Kidney tubule cell (primary cell): ENCODE measurements around the gene ABCF1.

Experiments
- DNase-seq: peaks from one replicate; pipeline ENCODE4 v3.0.0-alpha.2; 2018; ENCODE audit warnings: low spot score

ABCF1 gene

DNA sequence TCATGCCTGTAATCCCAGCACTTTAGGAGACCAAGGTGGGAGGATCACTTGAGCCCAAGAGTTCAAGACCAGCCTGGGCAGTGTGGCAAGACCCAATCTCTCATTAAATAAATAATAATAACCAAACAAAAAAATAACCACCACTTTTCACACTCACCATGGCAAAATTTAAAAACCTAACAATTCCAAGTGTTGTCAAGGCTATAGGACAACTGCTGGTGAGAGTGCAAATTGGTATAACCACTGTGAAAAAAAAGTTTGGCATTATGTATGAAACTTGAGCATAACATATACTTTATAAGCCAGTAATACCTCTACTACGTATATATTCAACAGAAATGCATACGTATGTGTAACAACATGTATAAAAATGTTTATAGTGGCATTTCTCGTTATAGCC, 10.3 kb upstream of the ABCF1 start:
- DNase-seq = no peak

GRCh38 chr6:30562470-30563425, 8.5 kb upstream of the ABCF1 start:
- DNase-seq = no peak

DNA sequence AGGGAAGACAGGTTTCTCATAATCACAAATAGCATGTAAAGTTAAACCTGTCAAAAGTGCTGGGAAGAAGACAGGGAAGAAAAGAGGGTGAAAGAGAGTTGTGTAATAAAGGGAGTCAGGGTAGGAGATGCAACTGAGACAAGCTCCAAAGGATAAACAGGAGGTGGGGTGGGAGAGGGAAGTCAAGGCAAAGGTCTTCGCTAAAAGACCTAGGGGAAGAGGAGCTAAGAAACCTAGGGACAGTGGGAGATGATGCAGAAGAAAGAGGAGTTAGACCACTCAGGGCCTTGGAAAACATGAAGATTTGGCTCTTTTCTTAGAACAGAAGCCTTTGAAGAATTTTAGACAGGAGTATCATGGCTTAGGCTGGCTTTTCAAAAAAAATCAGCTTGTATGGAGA, 7.1 kb upstream of the ABCF1 start:
- DNase-seq = no peak

DNA sequence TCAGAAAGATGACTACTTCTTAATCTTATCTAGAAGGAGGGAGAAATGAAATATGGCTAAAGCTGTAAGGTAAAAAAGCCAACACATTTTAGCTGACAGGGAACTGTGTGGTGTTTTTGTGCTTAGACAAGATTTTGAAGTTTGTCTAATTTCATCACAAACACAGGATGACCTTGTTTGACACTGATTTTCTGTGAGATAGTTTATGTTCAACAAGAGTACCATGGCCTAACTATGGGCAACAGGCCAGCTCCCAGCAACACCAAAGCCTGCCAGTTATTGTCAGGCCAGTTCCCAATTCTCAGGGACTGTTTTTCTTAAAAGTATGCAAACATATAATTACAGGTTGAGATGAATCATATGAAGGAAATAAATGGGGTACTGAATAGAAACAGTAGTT, 5.5 kb upstream of the ABCF1 start:
- DNase-seq = no peak

DNA sequence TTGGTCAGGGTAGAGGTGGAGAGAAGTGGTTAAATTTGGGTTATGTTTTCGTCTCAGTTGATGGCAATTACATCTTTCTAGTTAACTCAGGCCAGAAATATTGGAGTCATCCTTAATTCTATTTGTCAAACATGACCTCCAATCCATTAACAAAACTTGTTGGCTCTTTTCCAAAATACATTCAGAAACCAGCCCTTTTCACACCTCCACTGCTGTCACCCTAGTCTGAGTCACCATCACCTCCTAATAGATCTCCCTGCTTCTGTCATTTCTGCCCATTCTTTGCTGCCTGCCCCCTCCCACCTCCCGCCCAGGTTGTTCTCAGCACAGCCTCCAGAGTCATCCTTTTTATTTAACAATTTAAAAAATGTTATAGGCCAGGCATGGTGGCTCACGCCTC, 3.0 kb upstream of the ABCF1 start:
- DNase-seq = peak; percentile 45

DNA sequence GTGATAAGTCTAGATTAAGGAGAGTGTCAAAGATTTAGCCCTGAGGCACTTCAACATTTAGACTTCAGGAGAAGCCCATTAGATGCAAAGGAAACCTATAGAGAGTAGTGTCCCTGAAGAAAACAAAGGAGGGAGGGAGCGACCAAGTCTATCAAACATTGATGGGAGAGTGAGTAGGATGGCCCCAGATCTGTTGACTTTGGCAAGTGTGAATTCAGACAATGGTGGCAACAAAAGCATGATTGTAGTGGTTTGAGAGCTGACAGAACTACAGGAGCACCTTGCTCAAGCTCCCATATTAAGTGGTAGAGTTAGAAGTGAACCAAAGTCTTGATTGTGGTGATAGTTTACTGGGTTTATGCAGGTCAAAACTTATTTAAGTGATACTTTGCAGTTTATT, 979 bp upstream of the ABCF1 start:
- no peak for DNase-seq

DNA sequence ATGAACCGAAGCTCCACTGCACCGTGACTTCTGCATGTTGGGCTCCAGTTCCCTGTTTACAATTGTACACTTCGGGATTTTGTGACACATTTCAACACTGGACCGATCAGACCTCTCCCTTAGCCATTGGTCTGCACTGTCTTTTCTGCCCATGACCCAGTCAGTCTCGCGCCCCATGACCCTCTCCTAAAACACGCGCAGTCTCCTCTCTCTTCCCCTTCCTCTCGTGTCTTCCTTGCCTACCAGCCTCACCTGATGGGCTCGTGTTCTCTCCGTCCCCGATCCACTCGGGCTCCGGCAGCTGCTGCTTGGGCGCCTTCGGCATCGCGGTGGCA, 535 bp upstream of the ABCF1 start:
- DNase-seq = no peak

GRCh38 chr6:30571762-30572082, 480 bp downstream of the ABCF1 start:
- DNase-seq = no peak

DNA sequence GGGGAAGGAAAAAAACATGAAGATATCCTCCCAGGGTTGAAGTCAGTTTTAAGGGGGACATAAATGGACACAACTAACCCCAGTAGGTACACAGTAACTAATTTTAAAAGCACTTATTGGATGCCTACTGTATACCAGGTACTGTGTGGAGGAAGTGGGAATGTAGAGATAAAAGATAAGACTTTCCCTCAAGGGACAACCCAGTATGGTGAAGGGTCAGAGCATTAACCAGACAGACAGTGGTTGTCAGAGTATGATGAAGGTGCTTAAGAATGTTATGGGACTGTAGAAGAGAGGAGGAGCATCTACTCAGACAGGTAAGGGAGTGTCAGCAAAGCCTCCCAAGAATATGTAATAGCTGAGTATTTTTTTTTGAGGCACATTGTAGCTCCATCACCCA, 906 bp downstream of the ABCF1 start:
- peak; percentile 64 for DNase-seq

GRCh38 chr6:30573113-30573512, 1.9 kb downstream of the ABCF1 start:
- no peak for DNase-seq

DNA sequence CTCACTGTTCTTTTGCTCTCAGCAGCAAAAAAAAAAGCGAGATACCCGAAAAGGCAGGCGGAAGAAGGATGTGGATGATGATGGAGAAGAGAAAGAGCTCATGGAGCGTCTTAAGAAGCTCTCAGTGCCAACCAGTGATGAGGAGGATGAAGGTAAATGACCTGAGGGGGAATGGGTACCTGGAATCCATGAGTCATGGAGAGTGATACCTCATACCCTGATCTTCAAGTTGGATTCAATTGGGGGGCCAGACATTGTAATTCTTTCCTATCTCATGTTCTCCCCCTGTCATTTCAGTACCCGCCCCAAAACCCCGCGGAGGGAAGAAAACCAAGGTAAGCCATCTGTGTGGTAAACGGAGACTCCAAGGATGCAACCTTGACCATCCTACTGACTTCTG, 6.8 kb downstream of the ABCF1 start:
- DNase-seq = no peak

- no peak for DNase-seq
These were observed 12.7 kb downstream of the ABCF1 start for GRCh38 chr6:30583921-30584320.

DNA sequence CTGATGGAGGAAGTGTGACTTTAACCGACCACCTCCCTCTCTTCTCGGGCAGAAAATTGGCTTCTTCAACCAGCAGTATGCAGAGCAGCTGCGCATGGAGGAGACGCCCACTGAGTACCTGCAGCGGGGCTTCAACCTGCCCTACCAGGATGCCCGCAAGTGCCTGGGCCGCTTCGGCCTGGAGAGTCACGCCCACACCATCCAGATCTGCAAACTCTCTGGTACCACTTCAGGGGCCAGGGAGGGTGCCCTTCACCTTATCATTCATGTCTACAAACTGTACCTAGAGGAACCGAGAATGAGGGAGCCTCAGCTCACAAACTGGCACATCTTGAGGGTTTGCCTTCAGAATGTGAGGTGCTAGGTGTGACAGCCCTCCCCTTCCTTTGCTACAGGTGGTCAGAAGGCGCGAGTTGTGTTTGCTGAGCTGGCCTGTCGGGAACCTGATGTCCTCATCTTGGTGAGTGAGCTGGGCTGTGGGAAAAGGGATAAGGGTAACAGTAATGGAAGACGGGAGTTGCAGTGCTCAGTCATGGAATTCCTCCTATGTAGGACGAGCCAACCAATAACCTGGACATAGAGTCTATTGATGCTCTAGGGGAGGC, 18.6 kb downstream of the ABCF1 start:
- no peak for DNase-seq

GRCh38 chr6:30590509-30590908, 19.3 kb downstream of the ABCF1 start:
- DNase-seq = no peak

GRCh38 chr6:30591008-30591407, 19.8 kb downstream of the ABCF1 start:
- peak; percentile 9 for DNase-seq

GRCh38 chr6:30592287-30592686, 21.0 kb downstream of the ABCF1 start:
- DNase-seq = no peak

DNA sequence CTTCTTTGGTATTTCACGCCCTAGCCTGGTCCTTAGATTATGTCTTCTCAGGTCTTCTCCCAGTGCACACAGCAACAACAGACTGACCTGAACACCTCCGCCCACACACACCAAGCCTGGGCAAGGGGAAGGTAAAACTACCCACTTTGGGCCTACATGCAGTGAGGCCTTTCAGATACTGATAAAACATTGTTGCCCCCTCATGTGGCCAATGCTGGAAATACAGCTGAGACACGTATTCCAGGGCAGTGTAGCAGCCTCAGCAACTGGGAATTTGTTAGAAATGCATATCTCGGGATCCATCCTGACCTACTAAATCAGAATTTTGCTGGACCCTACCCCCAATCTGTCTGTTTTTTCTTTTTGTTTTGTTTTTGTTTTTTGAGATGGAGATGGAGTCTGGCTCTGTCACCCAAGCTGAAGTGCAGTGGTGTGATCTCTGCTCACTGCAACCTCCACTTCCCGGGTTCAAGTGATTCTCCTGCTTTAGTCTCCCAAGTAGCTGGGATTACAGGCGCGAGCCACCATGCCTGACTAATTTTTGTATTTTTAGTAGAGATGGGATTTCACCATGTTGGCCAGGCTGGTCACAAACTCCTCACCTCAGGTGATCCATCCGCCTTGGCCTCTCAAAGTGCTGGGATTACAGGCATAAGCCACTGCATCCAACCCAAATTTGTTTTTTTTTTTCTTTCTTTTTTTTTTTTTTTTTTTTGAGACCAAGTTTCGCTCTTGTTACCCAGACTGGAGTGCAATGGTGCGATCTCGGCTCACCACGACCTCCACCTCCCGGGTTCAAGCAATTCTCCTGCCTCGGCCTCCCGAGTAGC, 26.3 kb downstream of the ABCF1 start:
- DNase-seq = peak; percentile 75

DNA sequence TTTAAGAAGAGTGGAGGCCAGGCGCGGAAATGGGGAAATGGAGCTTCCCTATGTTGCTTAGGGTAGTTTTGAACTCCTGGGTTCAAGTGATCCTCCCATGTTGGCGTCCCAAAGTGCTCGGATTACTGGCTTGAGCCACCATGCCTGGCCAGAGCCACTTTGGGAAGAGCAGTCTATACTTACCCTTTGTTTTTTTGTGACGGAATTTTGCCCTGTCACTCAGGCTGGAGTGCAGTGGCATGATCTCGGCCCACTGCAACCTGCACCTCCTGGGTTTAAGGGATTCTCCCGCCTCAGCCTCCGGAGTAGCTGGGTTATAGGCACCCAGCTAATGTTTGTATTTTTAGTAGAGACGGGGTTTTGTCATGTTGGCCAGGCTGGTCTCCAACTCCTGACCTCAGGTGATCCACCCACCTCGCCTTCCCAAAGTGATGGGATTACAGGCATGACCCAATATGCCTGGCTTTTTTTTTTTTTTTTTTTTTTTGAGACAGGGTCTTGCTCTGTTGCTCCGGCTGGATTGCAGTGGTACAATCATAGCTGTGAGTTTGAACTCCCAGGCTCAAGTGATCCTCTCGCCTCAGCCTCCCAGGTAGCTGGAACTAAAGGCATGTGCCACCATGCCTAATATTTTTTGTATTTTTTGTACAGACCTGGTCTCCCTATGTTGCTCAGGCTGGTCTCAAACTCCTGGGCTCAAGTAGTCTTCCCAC, 27.8 kb downstream of the ABCF1 start:
- no peak for DNase-seq

- no peak for DNase-seq
These were observed 28.5 kb downstream of the ABCF1 start for GRCh38 chr6:30599625-30600324.

GRCh38 chr6:30600451-30600961, 29.3 kb downstream of the ABCF1 start:
- DNase-seq = no peak

DNA sequence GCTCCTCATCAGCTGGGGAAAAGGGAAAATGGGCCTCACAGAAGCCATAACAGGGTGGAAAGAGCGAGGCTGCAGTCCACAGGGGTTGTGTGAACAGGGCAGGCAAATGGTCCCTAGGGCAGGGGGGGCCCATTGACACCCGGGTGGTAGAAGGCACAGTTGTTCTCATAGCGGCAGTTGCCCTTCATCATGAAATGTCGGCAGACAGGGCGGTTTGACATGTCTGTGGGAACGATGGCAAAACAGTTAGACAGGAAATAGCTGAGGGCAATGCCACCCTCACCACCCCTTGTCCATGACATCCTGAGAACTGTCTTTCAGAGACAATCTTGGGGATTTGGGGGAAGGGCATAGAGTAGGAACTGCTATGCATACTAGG, 30.2 kb downstream of the ABCF1 start:
- DNase-seq = no peak
